Common myeloid progenitor, CD34-positive (primary cell): Measurements from ENCODE around the gene RHOBTB1.

Source experiments
- CTCF ChIA-PET: fragments of 350-600 bp; sonication (Branson Sonifier 250); formaldehyde crosslinking; loops from one replicate; lab custom pipeline; 2021; ENCODE audit warnings: antibody characterized with exemption; lab: Charles Lee
- POLR2A ChIA-PET: fragments of 350-600 bp; sonication (Branson Sonifier 250); formaldehyde crosslinking; loops from one replicate; lab custom pipeline; 2021; ENCODE audit warnings: antibody characterized with exemption; lab: Charles Lee
- DNase-seq, 3 donors: peaks; one replicate each; pipeline versions ENCODE4 v3.0.0 to v3.0.0-alpha.2; 2013
- H3K27ac ChIP-seq, 2 experiments: 1 replicate in 1 of 2; 2 replicates in 1 of 2; pipeline ENCODE4 v1.7.0; 2013; ENCODE audit warnings: inconsistent platforms in 2 of 2, low read length in 2 of 2, mild to moderate bottlenecking in 2 of 2, low read depth in 1 of 2, moderate library complexity in 1 of 2; ENCODE audit not compliant: severe bottlenecking in 2 of 2, insufficient read depth in 1 of 2, poor library complexity in 1 of 2
- H3K27me3 ChIP-seq, 5 experiments: replicated peaks in 2 of 5; 1 replicate in 3 of 5; 2 replicates in 2 of 5; pipeline versions ENCODE4 v1.6.1 to v1.7.0; 2013; ENCODE audit warnings: low read length in 4 of 5, mild to moderate bottlenecking in 2 of 5, moderate library complexity in 2 of 5, inconsistent platforms in 1 of 5; ENCODE audit not compliant: insufficient read depth in 5 of 5, control insufficient read depth in 4 of 5
- H3K36me3 ChIP-seq, 4 experiments: 1 replicate in 2 of 4; 2 replicates in 2 of 4; pipeline versions ENCODE4 v1.6.1 to v1.7.0; 2013; ENCODE audit warnings: low read length in 3 of 4, control low read depth in 1 of 4, mild to moderate bottlenecking in 1 of 4; ENCODE audit not compliant: control insufficient read depth in 4 of 4, insufficient read depth in 4 of 4
- H3K4me1 ChIP-seq, 4 experiments: 1 replicate in 3 of 4; 2 replicates in 1 of 4; pipeline versions ENCODE4 v1.6.1 to v1.7.1; 2013; ENCODE audit warnings: low read length in 3 of 4, mild to moderate bottlenecking in 3 of 4, control low read depth in 1 of 4, inconsistent platforms in 1 of 4, moderate library complexity in 1 of 4; ENCODE audit not compliant: control insufficient read depth in 4 of 4, insufficient read depth in 4 of 4; ENCODE audit errors: control extremely low read depth in 1 of 4
- H3K4me3 ChIP-seq, 7 experiments: 1 replicate in 4 of 7; 2 replicates in 3 of 7; pipeline versions ENCODE4 v1.5.1 to v1.7.0; 2013; ENCODE audit warnings: mild to moderate bottlenecking in 7 of 7, low read length in 6 of 7, moderate library complexity in 6 of 7, inconsistent platforms in 2 of 7, low read depth in 2 of 7, control low read depth in 1 of 7; ENCODE audit not compliant: insufficient read depth in 4 of 7, control insufficient read depth in 1 of 7; ENCODE audit errors: extremely low read depth in 1 of 7
- H3K9me3 ChIP-seq, 5 experiments: 1 replicate in 4 of 5; 2 replicates in 1 of 5; pipeline versions ENCODE4 v1.6.1 to v1.7.1; 2013; ENCODE audit warnings: low read length in 4 of 5, mild to moderate bottlenecking in 2 of 5, inconsistent platforms in 1 of 5, low read depth in 1 of 5, moderate library complexity in 1 of 5; ENCODE audit not compliant: control insufficient read depth in 4 of 5, insufficient read depth in 2 of 5; ENCODE audit errors: control extremely low read depth in 1 of 5
- WGBS: methylation state at CpG from one replicate; pipeline ENCODE4 v1.1.5; 2013; ENCODE audit not compliant: insufficient coverage; 5-methylcytosine and 5-hydroxymethylcytosine counted together

Gene RHOBTB1

DNA sequence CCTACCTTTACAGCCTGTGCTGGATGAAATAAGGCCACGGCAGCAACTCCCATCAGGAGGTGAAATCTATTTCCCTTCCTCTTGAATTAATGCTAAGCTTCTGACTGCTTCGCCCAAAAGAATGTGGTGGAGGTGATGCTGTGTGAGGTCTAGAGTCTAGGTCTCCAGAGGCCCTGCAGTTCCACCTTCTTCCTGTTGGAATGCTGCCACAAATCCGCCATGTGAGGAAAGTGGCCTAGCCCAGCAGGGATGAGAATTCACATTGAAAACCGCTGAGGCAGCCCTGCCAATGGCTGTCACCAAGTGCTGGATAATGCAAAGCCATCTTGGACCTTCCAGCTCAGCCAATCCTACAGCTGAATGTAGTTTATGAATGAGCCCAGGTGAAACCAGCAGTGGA is 28.0 kb downstream of the RHOBTB1 start:
- Histone ChIP-seq H3K4me1 (peaks cover under 1 to 5% (median 3%) of the 10 kb centered on the region in 4 experiments), H3K27me3 (no peaks in the 10 kb centered on the region), H3K4me3 (no peak overlapping the region), H3K9me3 (peaks cover 0 to 4% (median 0%) of the 10 kb centered on the region in 5 experiments), H3K27ac (no peak overlapping the region), H3K36me3 (peaks cover 0 to 3% (median 0%) of the 10 kb centered on the region in 4 experiments)
- 93% methylated on average over 3 of the region's 4 CpGs for WGBS
- DNase-seq = no peak
- CTCF ChIA-PET = no interaction called here
- POLR2A ChIA-PET = interaction anchor here (0.7 kb wide), 1 partner anchor 19 kb away, joined by 5 read pairs; no protein-coding TSS in a partner anchor

DNA sequence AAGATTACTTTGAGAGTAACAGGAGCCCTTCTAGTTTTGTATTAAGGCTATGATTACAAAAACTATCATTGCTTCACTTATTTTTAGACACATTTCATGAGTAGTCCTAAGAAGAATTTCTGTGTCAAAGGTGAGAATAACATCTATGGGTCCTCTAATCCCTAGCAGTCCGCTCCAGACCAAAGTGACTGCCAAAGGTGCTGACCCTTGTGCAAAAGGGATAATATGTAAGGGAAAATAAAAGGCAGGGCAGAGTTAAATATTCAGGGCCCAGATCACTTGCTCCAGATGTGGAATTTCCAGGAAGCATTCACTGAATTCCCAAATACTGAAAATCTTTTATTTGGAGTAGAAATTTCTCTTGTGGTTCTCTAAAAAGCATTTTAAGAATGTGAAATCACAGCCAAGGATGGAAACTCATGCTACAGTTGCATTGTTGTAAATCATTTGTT is 29.3 kb downstream of the RHOBTB1 start:
- Histone ChIP-seq H3K9me3 (peaks cover 0 to 4% (median 0%) of the 10 kb centered on the region in 5 experiments), H3K27me3 (no peaks in the 10 kb centered on the region), H3K4me3 (no peak overlapping the region), H3K27ac (no peak overlapping the region), H3K36me3 (peaks cover 0 to 3% (median 0%) of the 10 kb centered on the region in 4 experiments), H3K4me1 (peaks cover 4 to 13% (median 13%) of the 10 kb centered on the region in 4 experiments)
- DNase-seq = no peak
- CTCF ChIA-PET = no interaction called here
- POLR2A ChIA-PET = no interaction called here
- WGBS = 100% methylated on average over 1 of the region's 1 CpG

DNA sequence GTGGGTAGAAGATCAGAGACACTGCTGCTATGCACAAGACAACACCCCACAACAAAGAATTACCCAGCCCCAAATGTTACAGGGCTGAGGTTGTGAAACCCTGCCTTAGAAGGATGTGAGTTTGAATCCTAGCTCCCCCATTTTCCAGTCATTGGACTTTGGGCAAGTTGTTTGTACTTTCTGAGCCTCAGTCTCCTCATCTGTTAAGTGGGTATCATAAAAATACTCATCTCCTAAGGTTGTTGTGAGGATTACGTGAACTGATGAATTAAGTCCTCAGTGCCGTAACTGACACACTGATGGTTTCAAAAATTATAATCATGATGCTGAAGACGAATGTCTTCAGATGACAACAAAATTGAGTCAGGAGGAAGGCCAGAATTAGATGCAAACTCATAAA is 30.3 kb downstream of the RHOBTB1 start:
- ChIA-PET CTCF (no interaction called here), POLR2A (no interaction called here)
- no peak overlapping the region for H3K27ac ChIP-seq
- no peaks in the 10 kb centered on the region for H3K27me3 ChIP-seq
- no peak for DNase-seq
- WGBS = 97% methylated on average over 3 of the region's 3 CpGs
- peaks cover 0 to 4% (median 0%) of the 10 kb centered on the region in 5 experiments for H3K9me3 ChIP-seq
- peaks cover 4 to 13% (median 13%) of the 10 kb centered on the region in 4 experiments for H3K4me1 ChIP-seq
- H3K4me3 ChIP-seq = no peak overlapping the region
- peaks cover 0 to 3% (median 0%) of the 10 kb centered on the region in 4 experiments for H3K36me3 ChIP-seq

DNA sequence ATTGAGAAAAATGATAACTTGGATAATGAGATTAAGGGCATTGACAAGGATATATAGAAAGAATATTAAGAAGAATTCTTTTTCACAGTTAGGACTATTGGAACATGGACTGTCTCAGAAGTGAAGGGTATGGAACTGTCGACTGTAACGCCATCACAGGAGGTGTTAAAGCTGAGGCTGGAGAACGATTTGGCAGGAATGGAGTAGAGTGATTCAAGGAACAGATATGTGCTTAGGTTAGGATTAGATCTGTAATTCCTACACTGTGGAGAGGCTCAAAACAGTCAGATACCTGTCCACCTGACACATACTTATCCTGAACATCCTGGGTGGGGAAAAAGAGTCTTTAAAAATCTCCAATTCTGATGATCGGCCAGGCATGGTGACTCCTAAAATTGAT is 30.9 kb downstream of the RHOBTB1 start:
- POLR2A ChIA-PET = no interaction called here
- no peak for DNase-seq
- peaks cover 4 to 13% (median 13%) of the 10 kb centered on the region in 4 experiments for H3K4me1 ChIP-seq
- WGBS = 100% methylated on average over 2 of the region's 4 CpGs
- no peak overlapping the region for H3K27ac ChIP-seq
- H3K27me3 ChIP-seq = no peaks in the 10 kb centered on the region
- peaks cover 0 to 4% (median 0%) of the 10 kb centered on the region in 5 experiments for H3K9me3 ChIP-seq
- no peak overlapping the region for H3K4me3 ChIP-seq
- H3K36me3 ChIP-seq = peaks cover 0 to 3% (median 0%) of the 10 kb centered on the region in 4 experiments
- CTCF ChIA-PET = no interaction called here

DNA sequence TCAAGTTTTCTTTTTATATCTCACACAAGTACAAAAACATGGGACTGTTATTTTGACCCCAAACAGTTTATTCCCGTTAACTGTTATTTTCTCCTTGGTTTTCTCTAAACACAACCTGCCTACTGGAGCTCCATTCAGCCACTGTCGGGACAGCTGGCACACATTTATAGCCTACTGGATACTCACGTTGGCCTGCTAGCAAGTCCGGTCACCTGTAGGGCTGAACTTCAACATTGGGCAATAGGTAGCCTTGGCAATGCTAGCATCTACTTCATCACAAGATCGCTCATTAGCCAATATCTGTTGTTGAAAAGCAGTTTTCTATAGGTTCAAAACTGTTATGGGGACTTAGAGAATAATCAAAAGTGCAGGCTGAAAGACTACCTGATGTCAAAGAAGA is 32.3 kb downstream of the RHOBTB1 start:
- no peaks in the 10 kb centered on the region for H3K27me3 ChIP-seq
- H3K27ac ChIP-seq = no peak overlapping the region
- peaks cover 4 to 13% (median 13%) of the 10 kb centered on the region in 4 experiments for H3K4me1 ChIP-seq
- POLR2A ChIA-PET = no interaction called here
- peaks cover 0 to 2% (median 0%) of the 10 kb centered on the region in 5 experiments for H3K9me3 ChIP-seq
- no peak overlapping the region for H3K4me3 ChIP-seq
- no peak for DNase-seq
- H3K36me3 ChIP-seq = peaks cover 0 to 10% (median 3%) of the 10 kb centered on the region in 4 experiments
- WGBS = 100% methylated on average over 4 of the region's 5 CpGs
- CTCF ChIA-PET = no interaction called here

DNA sequence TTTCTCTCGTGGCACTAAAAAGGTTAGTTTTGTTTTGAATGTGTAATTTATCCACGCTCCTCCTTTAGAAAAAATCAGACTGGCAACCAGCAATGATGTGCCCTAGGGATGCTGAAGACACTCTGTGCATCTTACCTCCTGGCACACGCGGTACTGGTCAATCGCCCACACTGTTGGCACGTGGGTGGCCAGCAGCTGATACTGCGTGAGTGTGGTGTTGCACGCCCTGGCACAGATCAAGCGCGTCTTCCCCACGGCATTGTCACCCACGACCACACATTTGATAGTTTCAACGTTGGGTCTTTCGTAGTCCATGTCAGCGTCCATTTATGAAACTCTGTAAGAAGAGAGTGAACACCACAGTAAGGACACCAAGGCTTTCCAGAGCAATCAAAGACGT is 32.8 kb downstream of the RHOBTB1 start:
- H3K4me1 ChIP-seq = peaks cover 4 to 13% (median 13%) of the 10 kb centered on the region in 4 experiments
- peak overlapping the region in 1 of 7 experiments; percentile 43 for H3K4me3 ChIP-seq
- peaks cover 3 to 14% (median 8%) of the 10 kb centered on the region in 4 experiments for H3K36me3 ChIP-seq
- no peak overlapping the region for H3K27ac ChIP-seq
- CTCF ChIA-PET = interaction anchor here (0.8 kb wide), 1 partner anchor 114 kb away, joined by 3 read pairs; no protein-coding TSS in a partner anchor
- no peaks in the 10 kb centered on the region for H3K27me3 ChIP-seq
- H3K9me3 ChIP-seq = peaks cover 0 to 6% (median 0%) of the 10 kb centered on the region in 5 experiments
- WGBS = 94% methylated on average over 16 of the region's 16 CpGs
- POLR2A ChIA-PET = no interaction called here
- no peak for DNase-seq

DNA sequence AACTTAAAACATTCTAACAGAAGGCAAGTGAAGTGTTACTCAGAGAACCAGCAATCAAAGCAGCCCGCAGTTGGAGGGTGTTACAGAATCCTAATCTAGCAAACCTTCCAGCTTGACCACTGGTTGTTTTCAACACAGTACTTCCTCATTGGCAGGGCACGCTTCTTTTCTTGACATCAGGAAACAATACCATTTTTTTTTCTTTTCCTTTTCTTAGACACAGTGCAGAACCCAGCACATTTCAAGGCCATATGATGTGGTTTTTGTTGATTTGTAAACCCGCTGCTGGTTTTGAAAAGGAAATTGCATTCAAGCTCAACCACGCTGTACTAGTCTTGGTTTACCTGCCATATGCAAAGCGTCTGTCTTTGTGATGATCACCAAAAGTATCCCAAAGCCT is 33.4 kb downstream of the RHOBTB1 start:
- Histone ChIP-seq H3K4me3 (peak overlapping the region in 2 of 7 experiments; percentile 5 to 43), H3K36me3 (peaks cover 4 to 14% (median 10%) of the 10 kb centered on the region in 4 experiments), H3K27me3 (no peaks in the 10 kb centered on the region), H3K9me3 (peaks cover 0 to 6% (median 0%) of the 10 kb centered on the region in 5 experiments), H3K4me1 (peaks cover 4 to 13% (median 13%) of the 10 kb centered on the region in 4 experiments), H3K27ac (no peak overlapping the region)
- peak; percentile 16 to 68 (median 55) for DNase-seq
- ChIA-PET CTCF (interaction anchor here (0.5 to 0.8 kb wide), 2 partner anchors 31 to 115 kb away, joined by 3 read pairs; no protein-coding TSS in a partner anchor), POLR2A (no interaction called here)
- WGBS = 4% methylated on average over 4 of the region's 5 CpGs
